T-helper 1 cell (primary cell): ENCODE results near the gene EZR.

Experiments
- DNase-seq, 5 donors: peaks; one replicate each; pipeline ENCODE4 v3.0.0-alpha.2; 2012 to 2020
- total RNA-seq, 4 donors: gene quantifications; one replicate each; lab custom pipeline; 2026; lab: John Stamatoyannopoulos, UW

Gene EZR
- 523 to 1,068 (median 731) reads per million in 4 donors for total RNA-seq

- DNase-seq: peak; percentile 77 to 87 (median 80)
Observed at GRCh38 chr6:158819213-158819976, at the start of gene EZR. Gene EZR, minus strand, starts transcription at chr6:158819368. Its CDS starts 1,275 bp downstream, at chr6:158818093.

- no peak for DNase-seq
Observed at GRCh38 chr6:158868122-158868480, 48.9 kb upstream of the EZR start.

DNA sequence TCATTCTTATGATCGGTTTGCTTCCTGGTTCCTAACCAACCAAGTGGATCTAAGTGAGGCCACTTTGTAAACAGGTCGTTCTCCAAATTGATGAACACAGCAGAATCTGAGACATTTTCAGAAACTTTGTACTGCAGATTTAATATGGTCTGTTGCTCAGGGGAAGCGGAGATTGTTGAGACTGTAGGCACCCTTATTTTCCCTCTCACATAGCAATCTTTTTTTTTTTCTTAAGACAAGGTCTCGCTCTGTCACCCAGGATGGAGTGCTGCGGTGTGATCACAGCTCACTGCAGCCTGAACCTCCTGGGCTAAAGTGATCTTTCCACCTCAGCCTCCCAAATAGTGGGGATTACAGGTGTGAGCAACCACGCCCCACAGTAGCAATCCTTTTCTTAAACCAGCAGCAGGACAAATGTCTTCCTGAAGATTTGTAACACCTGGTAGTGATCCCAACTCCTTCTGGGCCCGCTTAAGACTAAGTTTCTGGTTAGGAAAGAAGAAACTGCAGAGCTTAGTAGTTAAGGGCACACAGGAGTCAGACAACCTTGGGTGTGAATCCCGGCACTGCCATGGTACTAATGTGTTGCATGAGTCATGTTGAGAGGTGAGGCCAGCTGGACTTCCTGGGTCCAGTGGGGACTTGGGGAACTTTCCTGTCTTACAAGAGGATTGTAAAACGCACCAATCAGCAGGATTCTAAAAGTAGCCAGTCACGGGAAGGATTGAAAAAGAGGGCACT, 48.4 kb upstream of the EZR start:
- DNase-seq: no peak

GRCh38 chr6:158865769-158866168, 46.6 kb upstream of the EZR start:
- DNase-seq: no peak

GRCh38 chr6:158863646-158864045, 44.5 kb upstream of the EZR start:
- no peak for DNase-seq

- DNase-seq: no peak
Observed at GRCh38 chr6:158861686-158862381, 42.7 kb upstream of the EZR start.

GRCh38 chr6:158860279-158860865, 41.2 kb upstream of the EZR start:
- no peak for DNase-seq

DNA sequence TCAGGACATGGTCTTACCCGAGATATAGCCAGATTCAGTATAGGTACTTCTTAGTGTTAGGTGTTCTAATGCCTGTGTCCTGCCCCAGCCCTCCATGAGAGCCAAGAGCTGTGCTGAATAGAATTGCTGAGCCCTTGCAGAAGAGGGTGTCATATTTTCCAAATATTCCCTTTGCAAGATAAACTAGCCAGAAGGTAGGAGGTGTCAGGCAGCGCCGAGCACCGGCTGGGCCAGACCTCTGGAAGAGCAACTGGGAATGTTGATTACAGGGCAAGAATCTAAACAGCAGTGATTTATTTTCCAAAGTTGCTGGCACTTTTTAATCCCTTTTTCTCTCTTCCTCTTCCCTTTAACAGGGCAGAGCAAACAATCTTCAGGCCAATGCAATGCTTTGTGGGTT, 37.1 kb upstream of the EZR start:
- DNase-seq: no peak

DNA sequence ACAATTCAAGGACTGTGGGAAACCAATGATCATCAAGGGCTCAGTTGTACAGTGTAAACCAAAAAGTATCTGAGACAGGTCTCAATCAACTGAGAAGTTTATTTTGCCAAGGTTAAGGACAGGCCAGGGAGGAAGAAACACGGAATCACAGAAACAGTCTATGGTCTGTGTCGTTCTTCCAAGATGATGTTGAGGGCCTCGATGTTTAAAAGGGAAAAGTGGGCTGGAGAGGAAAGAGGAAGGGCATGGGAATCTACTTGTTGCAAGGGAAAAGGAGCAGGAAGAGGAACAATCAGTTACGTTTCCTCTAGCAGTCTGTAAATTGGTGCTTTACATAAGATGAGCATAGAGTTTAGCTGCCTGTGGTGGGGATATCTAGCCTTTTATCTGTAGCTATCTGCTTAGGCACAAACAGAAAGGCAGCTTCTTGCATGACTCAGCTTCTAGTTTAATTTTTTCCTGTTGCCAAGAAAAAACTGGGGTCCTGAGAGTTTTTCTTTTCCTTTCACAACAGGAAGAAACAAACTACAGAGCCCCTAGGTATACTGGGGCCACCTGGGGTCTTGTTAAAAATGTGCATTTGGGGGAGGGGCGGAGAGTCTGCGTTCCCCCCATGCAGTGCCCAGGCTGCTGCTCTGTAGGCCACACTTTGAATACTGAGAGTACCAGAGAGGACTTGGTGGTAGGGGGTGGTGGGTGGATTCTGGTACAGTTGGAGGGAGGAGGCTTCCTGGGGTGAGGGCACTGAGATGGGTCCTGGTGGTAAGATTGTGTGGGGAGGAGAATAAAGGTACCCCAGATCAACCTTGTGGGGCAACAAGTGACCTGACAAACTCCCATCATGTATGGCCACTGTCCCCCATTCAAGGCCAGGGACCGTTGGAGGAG, 35.3 kb upstream of the EZR start:
- DNase-seq: peak in 1 of 5 donors; percentile 74

- DNase-seq: no peak
Observed at GRCh38 chr6:158853880-158854213, 34.7 kb upstream of the EZR start.

DNA sequence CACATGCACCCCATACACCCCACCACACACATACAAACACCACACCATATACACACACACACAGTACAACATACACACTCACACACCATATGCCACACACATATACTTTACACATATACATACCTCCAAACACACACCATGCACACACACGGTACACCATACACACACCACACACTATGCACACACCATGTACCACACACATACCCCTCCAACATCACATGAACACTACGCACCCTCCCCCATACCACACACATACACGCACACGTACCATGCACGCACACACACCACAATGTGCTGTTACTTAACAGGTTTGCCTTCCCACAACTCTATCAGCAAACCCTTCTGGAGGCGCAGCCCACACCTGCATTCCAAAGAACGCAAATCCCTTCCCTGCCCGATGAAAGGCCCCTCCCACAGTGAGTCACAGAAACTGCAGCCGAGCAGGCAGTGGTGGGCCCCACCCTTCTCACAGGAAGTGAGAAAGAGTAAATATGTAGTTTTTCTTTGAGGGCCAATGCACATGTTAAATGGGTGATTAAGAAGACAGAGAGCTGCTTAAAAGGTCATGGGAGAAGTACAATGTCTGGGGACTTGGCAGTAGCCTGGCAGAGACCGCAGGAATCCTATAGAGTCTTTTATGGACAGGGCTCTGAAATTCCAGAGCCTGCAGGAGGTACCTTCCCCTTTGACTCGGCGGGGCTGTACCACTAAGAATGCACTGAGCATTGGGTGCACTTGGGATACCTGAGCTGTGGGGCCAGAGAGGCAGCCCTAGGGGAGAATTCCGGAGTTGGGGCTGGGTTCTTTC, 34.1 kb upstream of the EZR start:
- DNase-seq: peak; percentile 71 to 91 (median 82)

DNA sequence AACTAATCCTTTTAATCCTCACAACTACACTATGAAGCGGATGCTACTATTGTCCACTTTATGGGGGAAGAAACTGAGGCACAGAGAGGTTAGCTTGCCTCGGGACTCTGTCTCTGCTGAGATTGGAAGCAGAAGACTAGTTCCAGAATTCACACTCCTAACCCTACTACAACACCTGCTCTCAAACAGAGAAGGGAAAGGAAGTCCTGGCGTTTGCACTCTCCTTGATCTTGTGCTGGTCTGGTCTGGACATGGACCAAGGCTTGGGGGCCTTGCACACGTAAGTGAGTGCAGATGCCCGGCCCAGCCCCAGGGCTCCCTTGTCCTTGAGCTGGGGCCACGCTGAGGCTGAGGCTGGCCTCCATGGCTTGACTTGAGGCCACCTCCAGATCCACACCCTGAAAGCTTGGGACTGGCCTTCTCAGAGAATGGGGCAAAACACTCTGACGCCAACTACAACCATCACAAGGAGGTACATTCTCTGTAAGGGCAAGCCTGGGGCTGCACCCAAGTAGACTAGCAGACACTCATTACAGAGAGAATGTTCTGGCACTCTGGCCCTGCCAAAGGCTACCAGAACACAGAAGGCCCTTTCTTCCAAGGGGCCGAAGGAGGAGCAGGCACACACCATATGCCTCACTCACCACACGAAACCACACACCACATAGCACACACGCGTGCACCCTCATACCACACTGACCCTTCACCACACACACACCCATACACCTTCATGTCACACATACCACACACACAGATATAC, 33.3 kb upstream of the EZR start:
- DNase-seq: no peak

DNA sequence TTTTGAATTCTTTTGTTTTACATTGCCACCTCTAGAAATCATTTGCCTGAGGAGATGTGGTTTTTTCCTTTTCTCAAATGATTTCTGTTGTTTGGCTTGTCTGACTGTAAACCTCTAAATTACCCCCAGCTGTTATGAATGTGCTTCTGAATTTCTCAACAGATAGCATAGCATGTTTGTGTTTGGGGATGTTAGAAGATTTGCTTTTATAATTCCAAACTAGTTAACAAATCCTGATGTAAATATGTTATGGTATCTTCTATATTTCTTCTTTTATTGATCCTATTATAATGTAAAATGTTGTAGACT, 31.6 kb upstream of the EZR start:
- DNase-seq: no peak

GRCh38 chr6:158849899-158850806, 31.0 kb upstream of the EZR start:
- DNase-seq: peak; percentile 26 to 83 (median 50)

- DNase-seq: no peak
Observed at GRCh38 chr6:158848490-158848895, 29.3 kb upstream of the EZR start.

DNA sequence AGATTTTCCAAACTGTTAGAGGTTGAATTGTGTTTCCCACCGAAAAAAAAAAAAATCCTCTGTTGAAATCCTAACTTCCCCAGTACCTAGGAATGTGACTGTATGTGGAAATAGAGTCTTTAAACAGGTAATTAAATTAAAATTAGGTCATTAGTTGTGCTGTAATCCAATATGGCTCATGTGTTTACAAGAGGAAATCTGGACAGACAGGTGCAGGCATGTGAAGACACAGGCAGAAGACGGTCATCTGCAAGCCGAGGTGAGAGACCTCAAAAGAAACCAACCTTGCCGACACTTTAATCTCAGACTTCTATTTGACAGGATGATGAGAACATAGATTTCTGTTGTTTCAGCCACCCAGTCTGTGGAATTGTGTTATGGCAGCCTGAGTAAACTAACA, 28.6 kb upstream of the EZR start:
- DNase-seq: no peak

DNA sequence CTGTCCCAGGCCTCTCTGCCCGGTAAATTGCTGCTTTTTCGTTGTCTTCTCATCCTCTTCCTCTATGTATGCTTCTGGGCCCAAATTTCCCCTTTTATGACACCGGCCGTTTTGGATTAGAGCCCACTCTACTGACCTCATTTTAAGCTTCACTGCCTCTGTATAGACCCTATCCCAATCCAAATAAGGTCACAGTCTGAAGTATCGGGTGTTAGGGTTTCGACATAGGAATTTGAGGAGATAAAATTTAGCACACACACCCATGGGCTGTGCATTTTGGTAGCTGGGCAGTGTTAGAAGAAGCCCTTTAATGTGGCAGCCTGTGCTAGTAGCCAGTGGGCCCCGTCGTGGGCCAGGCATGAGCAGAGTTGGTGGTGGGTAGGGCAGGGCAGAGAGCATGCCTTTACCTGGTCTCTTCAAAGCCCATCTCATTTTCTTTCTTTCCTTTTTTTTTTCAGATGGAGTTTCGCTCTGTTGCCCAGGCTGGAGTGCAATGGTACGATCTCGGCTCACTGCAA, 27.9 kb upstream of the EZR start:
- DNase-seq: no peak

- no peak for DNase-seq
Observed at GRCh38 chr6:158843751-158844683, 24.8 kb upstream of the EZR start.
